ENCODE data around the gene MLPH.

The MLPH gene

GRCh38 chr2:237542001-237542704, 55.1 kb downstream of the MLPH start:
- TF ChIP-seq, protein P1, sequence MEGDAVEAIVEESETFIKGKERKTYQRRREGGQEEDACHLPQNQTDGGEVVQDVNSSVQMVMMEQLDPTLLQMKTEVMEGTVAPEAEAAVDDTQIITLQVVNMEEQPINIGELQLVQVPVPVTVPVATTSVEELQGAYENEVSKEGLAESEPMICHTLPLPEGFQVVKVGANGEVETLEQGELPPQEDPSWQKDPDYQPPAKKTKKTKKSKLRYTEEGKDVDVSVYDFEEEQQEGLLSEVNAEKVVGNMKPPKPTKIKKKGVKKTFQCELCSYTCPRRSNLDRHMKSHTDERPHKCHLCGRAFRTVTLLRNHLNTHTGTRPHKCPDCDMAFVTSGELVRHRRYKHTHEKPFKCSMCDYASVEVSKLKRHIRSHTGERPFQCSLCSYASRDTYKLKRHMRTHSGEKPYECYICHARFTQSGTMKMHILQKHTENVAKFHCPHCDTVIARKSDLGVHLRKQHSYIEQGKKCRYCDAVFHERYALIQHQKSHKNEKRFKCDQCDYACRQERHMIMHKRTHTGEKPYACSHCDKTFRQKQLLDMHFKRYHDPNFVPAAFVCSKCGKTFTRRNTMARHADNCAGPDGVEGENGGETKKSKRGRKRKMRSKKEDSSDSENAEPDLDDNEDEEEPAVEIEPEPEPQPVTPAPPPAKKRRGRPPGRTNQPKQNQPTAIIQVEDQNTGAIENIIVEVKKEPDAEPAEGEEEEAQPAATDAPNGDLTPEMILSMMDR (IDR thresholded peaks at IDR 0.05) = no peak

GRCh38 chr2:237546040-237546875, 59.2 kb downstream of the MLPH start:
- TF ChIP-seq, protein P1 (IDR thresholded peaks at IDR 0.05) = no peak

GRCh38 chr2:237546876-237547395, 59.9 kb downstream of the MLPH start:
- TF ChIP-seq, protein P1 (IDR thresholded peaks at IDR 0.05) = no peak

- TF ChIP-seq, protein P1 (IDR thresholded peaks at IDR 0.05) = no peak
Observed at GRCh38 chr2:237547841-237548416, 60.9 kb downstream of the MLPH start.

- TF ChIP-seq, protein P1 (IDR thresholded peaks at IDR 0.05) = no peak
Observed at GRCh38 chr2:237549216-237549615, 62.2 kb downstream of the MLPH start.

GRCh38 chr2:237549643-237550415, 62.8 kb downstream of the MLPH start:
- TF ChIP-seq, protein P1 (IDR thresholded peaks at IDR 0.05) = no peak

DNA sequence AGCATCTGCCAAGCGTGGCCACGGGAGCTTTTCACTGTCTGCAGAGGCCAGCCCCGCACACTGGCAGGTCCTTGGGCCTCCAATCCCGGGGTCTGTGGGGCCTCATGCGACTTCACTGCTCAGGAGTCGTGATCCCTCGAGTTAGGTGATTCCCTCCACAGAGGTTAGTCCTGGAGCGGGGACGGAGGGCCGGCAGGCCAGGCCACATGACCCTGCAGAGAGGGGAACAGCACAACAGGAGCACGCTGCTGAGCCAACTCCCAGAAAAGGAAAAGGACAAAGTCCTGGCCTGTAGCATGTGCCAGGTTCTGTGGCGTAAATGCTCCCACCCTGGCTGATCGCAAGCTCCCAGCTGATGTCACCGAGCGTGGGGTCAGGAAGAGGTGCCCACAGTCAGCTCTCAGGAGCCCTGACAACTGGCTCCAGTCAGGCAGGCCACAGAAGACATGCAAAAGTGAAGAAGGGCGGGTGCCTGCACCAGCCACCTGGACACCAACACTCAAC, 64.1 kb downstream of the MLPH start:
- TF ChIP-seq, protein P1 (IDR thresholded peaks at IDR 0.05) = no peak

Data from LNCAP (cell line).